A673 (cell line): ENCODE measurements around the gene SCART1. TPM values are rescaled to one million over a fixed set of nuclear protein-coding genes. Genes with fewer than 3 reads are reported as not detected.

Experiments
- BruUV-seq: library from RNA; stranded (reverse); fragments of 400-500 nt; replicated peaks from 2 replicates; lab custom pipeline; 2021; lab: Mats Ljungman, UMichigan
- CTCF ChIA-PET: fragments of 300-600 bp; sonication (Branson Sonifier 250); formaldehyde crosslinking; loops from one replicate; lab custom pipeline; 2022; ENCODE audit warnings: antibody characterized with exemption; lab: Charles Lee
- POLR2A ChIA-PET: fragments of 300-600 bp; sonication (Branson Sonifier 250); formaldehyde crosslinking; loops from one replicate; lab custom pipeline; 2022; ENCODE audit warnings: antibody characterized with exemption; ENCODE audit not compliant: low non-redundant PET; lab: Charles Lee
- DNase-seq: peaks from one replicate; pipeline ENCODE4 v3.0.0-alpha.2; 2015; ENCODE audit warnings: low spot score
- H3K27ac ChIP-seq: fragments of 200-600 bp; sonication (generic); 2 replicates; pipeline ENCODE4 v1.5.1; 2016; ENCODE audit warnings: mixed run types, low read depth, mild to moderate bottlenecking, mixed read lengths, antibody characterized with exemption, low read length; ENCODE audit not compliant: poor library complexity, severe bottlenecking
- H3K27me3 ChIP-seq: fragments of 200-600 bp; sonication (generic); replicated peaks from 2 replicates; pipeline ENCODE4 v1.6.1; 2017; ENCODE audit warnings: mixed run types, low read depth, mild to moderate bottlenecking, mixed read lengths, antibody characterized with exemption, low read length; ENCODE audit not compliant: insufficient read depth, poor library complexity
- H3K36me3 ChIP-seq: fragments of 200-600 bp; sonication (generic); 2 replicates; pipeline ENCODE4 v1.6.1; 2016; ENCODE audit warnings: mixed run types, mild to moderate bottlenecking, mixed read lengths, antibody characterized with exemption, low read length; ENCODE audit not compliant: insufficient read depth, poor library complexity, severe bottlenecking
- H3K4me1 ChIP-seq: fragments of 200-600 bp; sonication (generic); 2 replicates; pipeline ENCODE4 v1.6.1; 2017; ENCODE audit warnings: mixed run types, mild to moderate bottlenecking, mixed read lengths, antibody characterized with exemption, low read length; ENCODE audit not compliant: insufficient read depth, poor library complexity, severe bottlenecking
- H3K4me3 ChIP-seq: fragments of 200-600 bp; sonication (generic); 2 replicates; pipeline ENCODE4 v1.5.1; 2016; ENCODE audit warnings: low read depth, mixed run types, mild to moderate bottlenecking, mixed read lengths, low read length; ENCODE audit not compliant: poor library complexity, severe bottlenecking
- H3K9me3 ChIP-seq: fragments of 200-600 bp; sonication (generic); 2 replicates; pipeline ENCODE4 v1.6.1; 2016; ENCODE audit warnings: mixed run types, low read depth, mild to moderate bottlenecking, mixed read lengths, antibody characterized with exemption, low read length; ENCODE audit not compliant: poor library complexity, severe bottlenecking
- CTCF ChIP-seq: fragments of 300-800, 200-600 bp; sonication (generic); conservative IDR thresholded peaks from 2 replicates; pipeline ENCODE4 v1.5.1; 2017; ENCODE audit warnings: low read depth, mild to moderate bottlenecking, antibody characterized with exemption, low read length, moderate library complexity, mixed read lengths
- EZH2 ChIP-seq: fragments of 200-600 bp; sonication (generic); IDR thresholded peaks from 2 replicates; pipeline ENCODE4 v1.6.1; 2017; ENCODE audit warnings: borderline replicate concordance, low read depth, mild to moderate bottlenecking, mixed read lengths, antibody characterized with exemption, low read length; ENCODE audit not compliant: poor library complexity, severe bottlenecking
- intact Hi-C: fragments of 100-400 bp; cut with micrococcal nuclease; formaldehyde crosslinking; loops from one replicate; pipeline ENCODE4 v1.10.0; 2022; ENCODE audit not compliant: unreplicated experiment
- total RNA-seq: library from RNA; stranded (reverse); gene quantifications from 2 replicates; pipeline ENCODE4 v1.2.3, GENCODE V29; 2021

Gene SCART1
- total RNA-seq, 1 experiment from 2014 or later: 1.8 TPM

- TF ChIP-seq EZH2: no peak
- TF ChIP-seq CTCF: no peak
- Histone ChIP-seq H3K27me3 (no peaks in the 10 kb centered on the region), H3K9me3 (peaks cover 24% of the 10 kb centered on the region), H3K27ac (no peak overlapping the region), H3K36me3 (no peaks in the 10 kb centered on the region), H3K4me1 (no peaks in the 10 kb centered on the region), H3K4me3 (no peak overlapping the region)
- intact Hi-C loops: no loop called here
- POLR2A ChIA-PET: no interaction called here
- CTCF ChIA-PET: no interaction called here
- no TSS peak for BruUV-seq
- no peak for DNase-seq
These were observed 9.1 kb upstream of the SCART1 start for GRCh38 chr10:133444342-133445267.

GRCh38 chr10:133445268-133445732 is 8.4 kb upstream of the SCART1 start:
- intact Hi-C loops: no loop called here
- Histone ChIP-seq H3K9me3 (peaks cover 24% of the 10 kb centered on the region), H3K4me1 (no peaks in the 10 kb centered on the region), H3K27me3 (no peaks in the 10 kb centered on the region), H3K36me3 (no peaks in the 10 kb centered on the region), H3K4me3 (no peak overlapping the region), H3K27ac (no peak overlapping the region)
- ChIA-PET CTCF (no interaction called here), POLR2A (no interaction called here)
- BruUV-seq: no TSS peak
- TF ChIP-seq CTCF (no peak), EZH2 (no peak)
- DNase-seq: no peak

GRCh38 chr10:133445751-133446708 is 7.7 kb upstream of the SCART1 start:
- Histone ChIP-seq H3K36me3 (no peaks in the 10 kb centered on the region), H3K9me3 (peaks cover 24% of the 10 kb centered on the region), H3K27me3 (no peaks in the 10 kb centered on the region), H3K27ac (no peak overlapping the region), H3K4me1 (no peaks in the 10 kb centered on the region), H3K4me3 (no peak overlapping the region)
- CTCF ChIA-PET: no interaction called here
- intact Hi-C loops: no loop called here
- BruUV-seq: no TSS peak
- POLR2A ChIA-PET: no interaction called here
- no peak for DNase-seq
- no peak for TF ChIP-seq EZH2
- no peak for TF ChIP-seq CTCF
